ENCODE results near the gene CLCA1.

DNA sequence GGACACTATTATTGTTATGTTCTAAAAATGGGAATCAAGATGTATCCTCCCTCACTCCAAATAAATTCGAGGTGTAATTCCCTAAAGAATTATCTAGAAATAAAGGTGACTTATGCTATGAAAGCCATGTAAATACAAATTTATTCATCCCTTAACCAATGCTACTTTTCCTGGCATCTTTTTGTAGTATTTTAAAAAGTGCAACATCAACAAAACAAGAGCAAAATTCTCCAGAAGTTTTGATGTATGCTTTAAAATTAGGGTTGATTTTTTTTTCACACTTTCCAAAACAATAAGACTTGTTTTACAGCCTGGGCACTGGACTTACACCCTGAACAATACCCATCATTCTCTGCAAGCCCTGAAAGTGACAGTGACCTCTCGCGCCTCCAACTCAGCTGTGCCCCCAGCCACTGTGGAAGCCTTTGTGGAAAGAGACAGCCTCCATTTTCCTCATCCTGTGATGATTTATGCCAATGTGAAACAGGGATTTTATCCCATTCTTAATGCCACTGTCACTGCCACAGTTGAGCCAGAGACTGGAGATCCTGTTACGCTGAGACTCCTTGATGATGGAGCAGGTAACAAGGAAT is 21.4 kb upstream of the CLCA1 start:
- no peak for TF ChIP-seq GATA2 (IDR thresholded peaks at IDR 0.05; ENCODE audit: low read depth, low read length)
- TF ChIP-seq GATA3 (IDR thresholded peaks at IDR 0.05; ENCODE audit: low read depth, low read length), result no peak

Data from SH-SY5Y (cell line).